ENCODE data around the gene AGAP1.

- TF ChIP-seq CTCF (IDR thresholded peaks at IDR 0.05; ENCODE audit: low read depth, low read length, missing input control) (no peak), TAF1 (conservative IDR thresholded peaks at IDR 0.05) (no peak), RAD21 (IDR thresholded peaks at IDR 0.05) (no peak), HNF4A (conservative IDR thresholded peaks at IDR 0.05) (no peak), ZBTB33 (IDR thresholded peaks at IDR 0.05) (no peak), SP1 (IDR thresholded peaks at IDR 0.05) (no peak), REST (IDR thresholded peaks at IDR 0.05) (no peak), GABPA (IDR thresholded peaks at IDR 0.05 in 1 of 2, conservative IDR thresholded peaks at IDR 0.05 in 1 of 2) (no peak), RXRA (IDR thresholded peaks at IDR 0.05) (no peak), FOXA1 (IDR thresholded peaks at IDR 0.05) (no peak), MAX (IDR thresholded peaks at IDR 0.05) (no peak), NR2F2 (IDR thresholded peaks at IDR 0.05) (no peak)
These were observed 183.5 kb downstream of the AGAP1 start for GRCh38 chr2:235677276-235677788.

Data from liver (tissue), 3 donors.